Peyer's patch (tissue), 4 donors: ENCODE measurements around the gene IL1F10.

Experiments
- POLR2A ChIP-seq, 2 donors: fragments of 450-650 bp; IDR thresholded peaks; one replicate each; pipeline ENCODE4 v1.5.1; 2017; ENCODE audit warnings: antibody characterized with exemption in 2 of 2, mild to moderate bottlenecking in 2 of 2, moderate library complexity in 2 of 2
- TF ChIP-seq, protein P1 (sequence below), 6 experiments: fragments of 450-650 bp in 4 of 6; fragments of 200-600 bp in 2 of 6; sonication (generic) in 1 of 6; IDR thresholded peaks; one replicate each; pipeline ENCODE4 v1.5.1; 2017 to 2019; ENCODE audit warnings: antibody characterized with exemption in 6 of 6, mild to moderate bottlenecking in 3 of 6, moderate library complexity in 1 of 6

DNA sequence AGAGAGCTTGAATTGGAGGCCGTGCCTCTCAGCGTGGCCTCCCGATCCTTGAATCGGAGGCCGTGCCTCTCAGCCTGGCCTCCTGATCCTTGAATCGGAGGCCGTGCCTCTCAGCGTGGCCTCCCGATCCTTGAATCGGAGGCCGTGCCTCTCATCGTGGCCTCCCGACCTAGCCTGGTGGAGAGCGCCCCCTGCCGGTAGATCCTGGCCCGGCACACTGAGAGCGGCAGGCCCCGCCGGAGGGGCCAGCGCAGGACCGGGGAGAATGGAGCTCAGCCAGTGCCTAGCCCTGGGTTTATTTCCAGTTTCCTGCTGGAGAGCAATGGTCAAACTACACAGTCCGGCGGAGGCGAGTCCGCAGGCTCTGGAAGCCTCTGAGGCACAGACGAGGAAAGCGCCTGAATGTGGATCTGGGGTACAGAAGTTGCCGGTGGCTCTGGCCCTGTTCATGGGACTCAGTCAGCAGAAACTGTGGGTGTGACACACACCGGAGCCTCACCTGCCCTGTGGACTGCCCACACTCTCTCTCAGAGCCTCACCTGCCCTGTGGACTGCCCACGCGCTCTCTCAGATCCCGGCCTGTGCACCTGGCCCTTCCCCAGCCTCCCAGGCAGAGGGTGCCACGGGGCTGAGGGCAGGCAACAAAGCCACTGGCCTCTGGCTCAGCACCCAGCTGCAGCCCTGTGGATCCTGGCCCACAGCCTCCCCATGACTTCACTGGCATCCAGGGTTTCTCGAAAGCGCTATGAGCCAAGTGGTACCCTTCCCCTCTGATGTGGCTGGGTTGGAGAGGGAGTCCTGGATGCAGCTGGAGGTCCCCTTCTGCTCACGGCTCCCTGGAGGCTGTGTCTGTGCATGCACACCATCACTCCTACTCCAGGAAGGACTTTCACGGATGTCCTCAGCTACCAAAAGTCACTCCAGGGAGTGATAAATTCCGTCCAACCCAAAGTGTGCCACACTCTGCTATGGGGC is 16.6 kb upstream of the IL1F10 start:
- TF ChIP-seq, protein P1, sequence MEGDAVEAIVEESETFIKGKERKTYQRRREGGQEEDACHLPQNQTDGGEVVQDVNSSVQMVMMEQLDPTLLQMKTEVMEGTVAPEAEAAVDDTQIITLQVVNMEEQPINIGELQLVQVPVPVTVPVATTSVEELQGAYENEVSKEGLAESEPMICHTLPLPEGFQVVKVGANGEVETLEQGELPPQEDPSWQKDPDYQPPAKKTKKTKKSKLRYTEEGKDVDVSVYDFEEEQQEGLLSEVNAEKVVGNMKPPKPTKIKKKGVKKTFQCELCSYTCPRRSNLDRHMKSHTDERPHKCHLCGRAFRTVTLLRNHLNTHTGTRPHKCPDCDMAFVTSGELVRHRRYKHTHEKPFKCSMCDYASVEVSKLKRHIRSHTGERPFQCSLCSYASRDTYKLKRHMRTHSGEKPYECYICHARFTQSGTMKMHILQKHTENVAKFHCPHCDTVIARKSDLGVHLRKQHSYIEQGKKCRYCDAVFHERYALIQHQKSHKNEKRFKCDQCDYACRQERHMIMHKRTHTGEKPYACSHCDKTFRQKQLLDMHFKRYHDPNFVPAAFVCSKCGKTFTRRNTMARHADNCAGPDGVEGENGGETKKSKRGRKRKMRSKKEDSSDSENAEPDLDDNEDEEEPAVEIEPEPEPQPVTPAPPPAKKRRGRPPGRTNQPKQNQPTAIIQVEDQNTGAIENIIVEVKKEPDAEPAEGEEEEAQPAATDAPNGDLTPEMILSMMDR (IDR thresholded peaks at IDR 0.05) = no peak
- no peak for TF ChIP-seq POLR2A (IDR thresholded peaks at IDR 0.05)
